Fibroblast of villous mesenchyme (primary cell): ENCODE data around the gene TMEM135. TPM values are rescaled to one million over a fixed set of nuclear protein-coding genes. Genes with fewer than 3 reads are reported as not detected.
A peak's percentile ranks its signal among the peaks of the same experiment; 100 is the strongest.

Source experiments
- DNase-seq: peaks from one replicate; pipeline ENCODE4 v3.0.0-alpha.2; 2010; ENCODE audit warnings: low read depth
- H3K4me3 ChIP-seq: 2 replicates; pipeline ENCODE4 v1.5.1; 2011; ENCODE audit warnings: low read depth, mild to moderate bottlenecking, low read length
- CTCF ChIP-seq: IDR thresholded peaks from 2 replicates; pipeline ENCODE4 v1.5.1; 2012; ENCODE audit warnings: low read depth, mild to moderate bottlenecking, low read length; ENCODE audit not compliant: insufficient read depth
- total RNA-seq: library from RNA; depleted of rRNA; stranded (reverse); fragments of >200 nt; gene quantifications from 2 replicates; pipeline ENCODE4 v1.2.3, GENCODE V29; 2012

The TMEM135 gene
- total RNA-seq, 1 donor, result 35.4 TPM

DNA sequence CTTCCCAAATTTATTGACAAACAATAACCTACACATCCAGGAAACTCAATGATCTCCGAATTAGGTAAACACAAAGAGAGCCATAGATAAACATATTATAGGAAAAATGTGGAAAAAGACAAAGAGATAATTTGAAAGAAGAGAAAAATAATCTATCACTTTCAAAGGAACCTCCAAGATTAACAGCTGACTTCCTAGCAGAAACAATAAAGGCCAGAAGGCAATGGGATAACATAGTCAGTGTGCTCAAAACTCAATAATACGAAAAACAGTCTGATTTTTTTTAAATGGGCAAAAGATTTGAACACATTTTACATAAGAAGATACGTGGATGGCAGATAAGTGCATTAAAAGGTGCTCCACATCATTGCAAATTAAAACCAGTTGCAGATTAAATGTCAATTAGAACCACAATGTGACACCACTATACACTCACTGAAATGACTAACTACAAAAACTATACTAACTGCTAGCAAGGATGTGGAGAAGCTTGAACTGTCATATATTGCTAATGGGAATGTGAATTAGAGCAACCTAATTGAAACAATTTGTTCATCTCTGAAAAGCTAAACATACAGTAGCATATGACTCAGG is 300.4 kb downstream of the TMEM135 start:
- DNase-seq, result no peak
- no peak overlapping the region for H3K4me3 ChIP-seq
- no peak for TF ChIP-seq CTCF

GRCh38 chr11:87339416-87339815 is 301.7 kb downstream of the TMEM135 start:
- no peak for TF ChIP-seq CTCF
- H3K4me3 ChIP-seq, result no peak overlapping the region
- DNase-seq, result no peak

- DNase-seq, result no peak
- H3K4me3 ChIP-seq, result no peak overlapping the region
- no peak for TF ChIP-seq CTCF
Observed at GRCh38 chr11:87347441-87347840, 309.7 kb downstream of the TMEM135 start.

GRCh38 chr11:87347854-87348253 is 310.1 kb downstream of the TMEM135 start:
- no peak overlapping the region for H3K4me3 ChIP-seq
- no peak for DNase-seq
- TF ChIP-seq CTCF, result no peak

GRCh38 chr11:87351676-87352075 is 313.9 kb downstream of the TMEM135 start:
- no peak overlapping the region for H3K4me3 ChIP-seq
- no peak for DNase-seq

GRCh38 chr11:87352759-87353707 is 315.3 kb downstream of the TMEM135 start:
- H3K4me3 ChIP-seq, result no peak overlapping the region
- DNase-seq, result peak; percentile 64
- peak; percentile 98 for TF ChIP-seq CTCF

More at GRCh38 chr11:87351676-87352075, 313.9 kb downstream of the TMEM135 start:
- no peak for TF ChIP-seq CTCF
